Cerebellar cortex (tissue), 1 donor: Measurements from ENCODE around the gene RARRES2.
A peak's percentile ranks its signal among the peaks of the same experiment; 100 is the strongest.

Experiments
- DNase-seq: peaks from one replicate; pipeline ENCODE4 v3.0.0-alpha.2; 2015; ENCODE audit warnings: low spot score

RARRES2 gene

DNA sequence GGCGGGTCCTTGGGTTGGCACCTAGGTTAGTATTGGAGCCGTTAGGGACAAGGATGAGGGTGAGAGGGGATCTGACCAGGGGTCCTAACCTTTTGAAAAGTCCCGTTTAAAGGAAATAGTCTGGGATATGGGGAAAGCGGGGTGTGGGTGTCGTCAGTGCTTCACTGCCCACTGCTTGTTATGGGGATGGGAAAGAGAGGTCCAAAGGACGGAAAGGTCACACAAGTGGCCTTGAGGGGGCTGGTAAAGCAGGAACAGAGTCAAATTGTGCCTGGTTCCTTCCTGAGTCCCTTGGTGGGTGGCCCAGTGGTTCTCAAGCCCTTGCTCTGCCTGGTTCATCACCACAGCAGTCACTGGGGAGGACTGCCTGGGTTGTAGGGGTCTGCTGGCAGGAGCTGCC lies 35.1 kb upstream of the RARRES2 start:
- DNase-seq = no peak

DNA sequence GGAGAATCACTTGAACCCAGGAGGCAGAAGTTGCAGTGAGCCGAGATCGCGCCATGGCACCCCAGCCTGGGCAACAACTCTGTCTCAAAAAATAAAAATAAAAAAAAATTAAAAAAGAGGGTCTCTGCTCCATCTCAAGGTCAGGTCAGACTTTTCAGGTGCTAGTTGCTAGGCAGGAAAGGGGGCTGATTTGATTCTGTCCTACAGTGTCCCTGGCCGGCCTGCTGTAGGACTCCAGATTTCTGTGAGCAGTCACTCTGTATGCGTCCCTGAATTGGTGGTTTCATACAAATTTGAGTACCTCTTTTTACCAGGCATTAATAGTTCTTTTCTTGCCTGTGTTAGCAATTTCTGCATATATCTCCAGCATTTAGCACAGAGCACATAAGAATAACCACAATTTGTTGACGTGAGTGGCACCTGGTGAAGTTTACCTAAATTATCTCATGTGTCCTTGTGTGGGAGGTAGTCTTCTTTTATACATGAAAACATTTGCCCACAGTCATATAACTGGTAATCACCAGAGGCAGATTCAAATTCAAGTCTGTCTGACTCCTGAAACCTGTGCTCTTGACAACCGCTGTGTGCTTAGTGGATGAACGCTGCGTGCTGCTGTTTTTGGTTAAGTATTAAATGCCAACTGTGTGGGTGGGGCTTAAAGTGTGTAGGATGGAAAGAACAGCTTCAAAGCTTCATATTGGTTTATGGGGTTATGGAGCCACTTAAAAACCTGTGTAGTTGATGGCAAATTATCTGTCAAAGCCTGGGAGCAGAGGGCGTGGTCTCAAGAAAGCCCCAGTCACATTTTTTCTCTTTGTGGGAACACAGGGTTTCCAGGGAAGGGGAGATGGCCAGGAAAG lies 34.5 kb upstream of the RARRES2 start:
- DNase-seq = peak; percentile 47

DNA sequence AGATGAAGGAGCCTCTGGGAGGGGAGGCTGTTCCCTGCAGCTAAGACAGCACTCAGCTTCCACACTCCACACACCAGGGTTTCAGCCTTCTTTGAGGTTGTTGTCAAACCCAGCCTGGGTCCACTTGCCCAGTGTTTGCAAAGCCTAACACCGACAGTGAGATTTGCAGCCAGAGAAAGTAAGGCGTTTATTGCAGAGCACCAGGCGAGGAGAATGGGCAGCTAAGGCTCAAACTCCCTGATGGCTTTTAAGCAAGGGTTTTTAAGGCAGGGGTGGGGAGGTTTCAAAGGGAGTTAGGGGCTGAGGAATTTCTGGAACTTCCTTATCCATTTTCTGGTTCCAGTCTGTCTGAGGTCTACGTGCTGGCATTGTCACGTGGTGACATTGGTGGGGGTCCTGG lies 33.0 kb upstream of the RARRES2 start:
- peak; percentile 75 for DNase-seq

DNA sequence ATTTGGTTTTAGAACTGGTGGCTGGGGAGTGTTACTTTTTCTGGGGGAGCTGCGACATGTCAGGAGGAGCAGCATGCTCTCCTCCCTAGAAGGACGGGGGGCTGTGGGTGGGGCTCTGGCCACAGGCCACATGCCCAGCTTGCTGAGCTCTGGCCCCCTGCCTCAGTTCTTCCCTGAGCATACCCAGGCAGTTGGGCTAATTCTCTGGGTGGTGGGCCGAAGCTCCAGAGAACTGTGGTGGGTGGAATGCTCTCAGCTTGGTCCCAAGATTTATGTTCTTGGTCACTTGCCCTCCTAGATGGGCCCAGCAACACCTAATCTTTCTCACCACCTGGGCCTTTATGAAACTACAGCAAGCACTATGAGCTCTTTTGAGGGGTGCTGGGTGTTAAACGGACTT lies 32.6 kb upstream of the RARRES2 start:
- DNase-seq = no peak

DNA sequence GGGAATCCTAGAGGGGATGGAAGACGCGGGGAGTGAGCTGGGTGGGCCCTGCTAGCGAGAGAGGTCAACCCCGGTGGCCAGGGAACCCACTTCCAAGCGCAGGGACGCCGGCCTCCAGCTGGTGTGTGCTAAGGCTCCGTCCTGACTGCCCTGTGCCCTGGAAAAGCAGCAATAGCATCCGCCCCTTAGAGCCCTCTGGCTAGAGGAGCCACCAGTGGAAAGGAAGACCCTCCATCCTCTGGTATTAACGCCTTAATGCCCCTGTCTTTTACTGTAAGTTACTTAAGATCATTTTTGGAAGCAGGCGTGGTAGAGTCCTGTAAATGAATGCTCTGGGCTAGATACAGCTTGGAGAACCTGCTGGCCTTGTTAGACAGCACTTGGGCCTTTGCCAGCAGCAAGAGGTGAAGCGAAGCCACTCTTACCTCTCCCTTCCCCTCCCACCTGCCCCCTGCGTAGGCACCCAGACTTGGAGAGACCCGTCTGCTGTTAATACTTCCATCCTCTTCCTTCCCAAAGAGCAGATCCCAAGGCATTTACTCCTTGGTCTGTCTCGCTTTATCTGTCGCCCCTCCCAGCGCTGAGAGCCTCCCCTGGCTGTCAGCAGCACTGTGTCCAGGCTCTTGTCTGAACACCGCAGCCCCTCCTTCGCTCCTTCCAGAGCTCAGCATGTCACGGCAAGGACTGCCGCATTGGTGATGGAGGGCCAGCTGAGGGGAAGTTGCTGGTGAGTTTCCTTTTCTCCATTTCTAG lies 31.8 kb upstream of the RARRES2 start:
- DNase-seq = peak; percentile 60

DNA sequence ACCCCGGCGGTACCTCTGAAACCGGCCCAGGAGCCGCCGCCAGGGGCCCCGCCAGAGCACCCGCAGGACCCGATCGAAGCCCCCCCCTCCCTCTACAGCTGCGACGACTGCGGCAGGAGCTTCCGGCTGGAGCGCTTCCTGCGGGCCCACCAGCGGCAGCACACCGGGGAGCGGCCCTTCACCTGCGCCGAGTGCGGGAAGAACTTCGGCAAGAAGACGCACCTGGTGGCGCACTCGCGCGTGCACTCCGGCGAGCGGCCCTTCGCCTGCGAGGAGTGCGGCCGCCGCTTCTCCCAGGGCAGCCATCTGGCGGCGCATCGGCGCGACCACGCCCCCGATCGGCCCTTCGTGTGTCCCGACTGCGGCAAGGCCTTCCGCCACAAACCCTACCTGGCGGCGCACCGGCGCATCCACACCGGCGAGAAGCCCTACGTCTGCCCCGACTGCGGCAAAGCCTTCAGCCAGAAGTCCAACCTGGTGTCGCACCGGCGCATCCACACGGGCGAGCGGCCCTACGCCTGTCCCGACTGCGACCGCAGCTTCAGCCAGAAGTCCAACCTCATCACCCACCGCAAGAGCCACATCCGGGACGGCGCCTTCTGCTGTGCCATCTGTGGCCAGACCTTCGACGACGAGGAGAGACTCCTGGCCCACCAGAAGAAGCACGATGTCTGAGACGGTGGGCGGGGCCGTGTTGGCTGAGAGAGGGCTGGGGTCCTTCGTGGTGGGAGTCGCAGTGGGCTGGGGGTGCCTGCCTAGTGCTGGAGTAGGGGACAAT lies 31.0 kb upstream of the RARRES2 start:
- DNase-seq = no peak

DNA sequence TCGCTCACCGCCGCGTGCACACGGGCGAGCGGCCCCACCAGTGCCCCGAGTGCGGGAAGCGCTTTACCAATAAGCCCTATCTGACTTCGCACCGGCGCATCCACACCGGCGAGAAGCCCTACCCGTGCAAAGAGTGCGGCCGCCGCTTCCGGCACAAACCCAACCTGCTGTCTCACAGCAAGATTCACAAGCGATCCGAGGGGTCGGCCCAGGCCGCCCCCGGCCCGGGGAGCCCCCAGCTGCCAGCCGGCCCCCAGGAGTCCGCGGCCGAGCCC lies 30.5 kb upstream of the RARRES2 start:
- DNase-seq = no peak

DNA sequence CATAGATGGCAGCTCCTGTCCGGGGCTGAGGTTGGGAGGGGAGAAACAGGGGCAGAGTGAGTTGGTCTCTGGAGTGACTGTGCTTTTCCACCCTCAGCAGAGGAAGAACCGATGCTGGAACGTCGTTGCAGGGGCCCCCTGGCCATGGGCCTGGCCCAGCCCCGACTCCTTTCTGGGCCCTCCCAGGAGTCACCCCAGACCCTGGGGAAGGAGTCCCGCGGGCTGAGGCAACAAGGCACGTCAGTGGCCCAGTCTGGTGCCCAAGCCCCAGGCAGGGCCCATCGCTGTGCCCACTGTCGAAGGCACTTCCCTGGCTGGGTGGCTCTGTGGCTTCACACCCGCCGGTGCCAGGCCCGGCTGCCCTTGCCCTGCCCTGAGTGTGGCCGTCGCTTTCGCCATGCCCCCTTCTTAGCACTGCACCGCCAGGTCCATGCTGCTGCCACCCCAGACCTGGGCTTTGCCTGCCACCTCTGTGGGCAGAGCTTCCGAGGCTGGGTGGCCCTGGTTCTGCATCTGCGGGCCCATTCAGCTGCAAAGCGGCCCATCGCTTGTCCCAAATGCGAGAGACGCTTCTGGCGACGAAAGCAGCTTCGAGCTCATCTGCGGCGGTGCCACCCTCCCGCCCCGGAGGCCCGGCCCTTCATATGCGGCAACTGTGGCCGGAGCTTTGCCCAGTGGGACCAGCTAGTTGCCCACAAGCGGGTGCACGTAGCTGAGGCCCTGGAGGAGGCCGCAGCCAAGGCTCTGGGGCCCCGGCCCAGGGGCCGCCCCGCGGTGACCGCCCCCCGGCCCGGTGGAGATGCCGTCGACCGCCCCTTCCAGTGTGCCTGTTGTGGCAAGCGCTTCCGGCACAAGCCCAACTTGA lies 29.9 kb upstream of the RARRES2 start:
- DNase-seq = no peak

DNA sequence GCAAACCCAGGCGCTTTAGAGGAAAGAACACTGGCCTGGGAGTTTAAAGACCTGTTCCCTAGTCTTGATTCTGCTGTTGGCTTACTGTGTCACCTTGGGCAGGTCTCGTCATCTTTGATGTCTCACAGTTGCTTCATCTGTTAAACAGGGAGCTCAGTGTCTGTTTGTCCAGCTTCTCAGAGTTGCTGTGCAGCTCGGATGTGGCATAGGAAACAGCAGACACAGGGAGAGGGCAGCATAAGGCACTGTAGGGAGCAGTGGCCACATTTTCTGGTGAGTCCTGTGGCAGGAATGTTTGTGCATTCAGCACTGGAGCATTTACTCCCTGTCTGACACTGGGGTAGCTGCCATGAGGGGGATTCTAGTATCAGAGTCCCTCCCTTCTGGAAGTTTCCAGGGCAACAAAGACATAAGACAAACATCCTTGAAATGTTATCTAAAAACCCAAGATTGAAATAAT lies 29.2 kb upstream of the RARRES2 start:
- DNase-seq = no peak

DNA sequence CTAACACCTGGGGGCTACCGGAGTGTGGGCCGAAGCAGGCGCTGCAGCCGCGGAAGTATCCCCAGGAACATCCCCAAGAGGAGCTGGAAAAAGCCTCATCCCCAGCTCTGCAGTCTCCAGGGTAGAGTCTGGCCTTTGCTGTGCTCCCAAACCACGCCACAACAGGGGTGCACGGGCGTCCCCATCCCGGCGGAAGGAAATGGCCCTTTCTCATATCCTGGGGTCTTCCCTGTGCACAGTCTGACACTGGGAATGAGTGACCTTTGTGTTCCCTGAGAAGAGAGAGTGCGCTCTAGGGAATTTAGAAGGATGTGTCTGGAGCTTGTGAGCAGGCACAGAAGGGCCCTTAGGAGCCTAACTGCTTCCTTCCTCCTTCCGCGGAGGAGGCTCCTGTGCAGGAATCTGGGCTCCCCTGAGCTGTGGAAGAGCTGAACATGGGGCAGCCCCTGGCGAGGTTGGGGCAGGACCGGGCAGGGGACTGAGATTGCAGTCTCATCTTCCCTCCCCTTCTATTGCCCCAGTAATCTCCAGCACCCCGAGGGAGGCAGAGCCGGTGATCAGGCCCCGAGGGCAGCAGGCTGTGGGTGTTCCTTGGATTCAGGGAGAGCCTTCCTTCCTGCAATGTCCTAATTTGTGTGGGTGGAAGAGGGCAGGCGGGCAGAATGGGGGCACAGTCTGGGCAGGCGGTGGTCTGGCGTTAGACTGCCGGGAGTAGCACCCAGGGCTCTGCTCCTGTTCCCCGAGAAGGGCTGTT lies 28.5 kb upstream of the RARRES2 start:
- no peak for DNase-seq

DNA sequence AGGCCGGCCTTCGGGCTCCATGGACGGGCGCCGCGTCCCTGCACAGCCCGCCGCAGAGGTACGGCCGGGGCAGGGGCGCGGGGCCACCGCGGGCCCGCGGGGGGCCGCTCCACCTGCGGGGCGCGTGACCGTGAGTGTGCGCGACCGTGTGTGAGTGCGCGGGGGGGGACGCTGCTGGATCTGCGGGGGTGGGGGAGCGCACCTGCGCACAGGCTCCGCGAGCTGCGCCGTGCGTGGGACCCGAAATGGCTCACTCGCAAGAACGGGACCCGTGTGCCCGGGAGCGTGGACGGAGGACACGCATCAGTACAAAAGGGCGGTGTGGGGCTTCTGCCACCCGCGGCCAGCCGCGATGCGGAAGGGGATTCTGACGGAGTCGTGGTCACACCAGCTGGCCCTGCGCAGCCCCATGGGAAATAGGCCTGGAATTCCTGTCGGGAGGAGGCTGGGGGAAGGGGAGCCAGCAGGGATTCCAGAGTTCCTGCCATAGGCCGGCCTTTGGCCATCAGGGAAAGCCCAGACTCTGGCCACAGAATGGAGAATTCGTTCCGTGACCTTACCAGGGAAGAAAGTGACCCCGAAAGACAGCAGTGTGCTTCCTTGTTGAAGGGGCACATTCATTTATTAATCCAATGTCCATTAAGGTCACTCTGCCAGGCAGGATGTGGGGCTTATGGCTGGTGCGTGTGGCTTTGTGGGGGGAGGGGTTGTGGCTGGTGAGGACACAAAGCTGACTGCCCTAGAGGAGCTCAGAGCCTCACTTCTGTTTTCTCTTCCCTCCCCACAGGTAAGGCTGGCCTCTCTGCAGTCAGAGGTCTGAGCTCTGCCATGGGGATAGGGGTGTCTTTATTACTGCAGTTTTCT lies 27.7 kb upstream of the RARRES2 start:
- peak; percentile 65 for DNase-seq

DNA sequence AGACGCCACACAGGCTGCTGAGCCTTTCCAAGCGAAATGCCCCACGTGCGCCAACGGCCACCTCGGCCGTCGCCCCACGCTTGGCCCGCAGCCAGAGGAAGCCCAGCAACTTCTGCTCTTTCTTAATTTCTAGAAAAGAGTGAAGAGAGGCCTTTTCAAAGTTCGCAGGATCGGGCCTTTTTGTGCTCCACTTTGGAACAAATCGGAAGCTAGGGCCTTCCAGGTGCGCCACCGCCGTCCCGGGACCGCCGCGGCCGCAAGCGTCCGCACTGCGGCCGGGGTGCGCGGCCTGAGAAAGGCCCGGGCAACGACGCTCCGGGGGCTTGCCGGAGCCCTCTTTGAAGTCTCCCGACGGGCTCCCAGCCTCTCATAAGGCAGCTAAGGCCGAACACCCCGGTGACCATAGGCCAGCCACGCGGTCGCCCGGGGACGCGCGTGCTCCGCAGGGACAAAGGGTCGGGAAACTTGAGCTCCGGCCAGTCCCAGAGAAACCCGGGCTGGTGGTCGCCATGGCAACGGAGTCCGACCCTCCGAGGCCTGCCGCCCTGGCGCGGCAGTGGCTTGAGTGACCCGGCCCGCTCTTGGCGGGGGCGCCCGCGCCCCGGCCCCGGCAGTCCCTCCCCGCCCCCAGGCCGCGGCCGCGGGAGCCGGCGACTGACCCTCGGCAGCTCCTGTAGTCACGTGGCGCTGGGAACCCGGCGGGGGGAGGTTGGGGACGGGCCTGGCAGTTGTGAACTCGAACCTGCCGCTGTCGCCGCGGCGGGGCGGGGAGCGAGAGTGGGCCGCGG lies 26.9 kb upstream of the RARRES2 start, which contains the start of gene REPIN1:
Gene REPIN1, plus strand, starts transcription at position 727 of the 788 bp plus-strand sequence. CDS start 890 bp downstream, outside the sequence.
- DNase-seq = peak; percentile 81

DNA sequence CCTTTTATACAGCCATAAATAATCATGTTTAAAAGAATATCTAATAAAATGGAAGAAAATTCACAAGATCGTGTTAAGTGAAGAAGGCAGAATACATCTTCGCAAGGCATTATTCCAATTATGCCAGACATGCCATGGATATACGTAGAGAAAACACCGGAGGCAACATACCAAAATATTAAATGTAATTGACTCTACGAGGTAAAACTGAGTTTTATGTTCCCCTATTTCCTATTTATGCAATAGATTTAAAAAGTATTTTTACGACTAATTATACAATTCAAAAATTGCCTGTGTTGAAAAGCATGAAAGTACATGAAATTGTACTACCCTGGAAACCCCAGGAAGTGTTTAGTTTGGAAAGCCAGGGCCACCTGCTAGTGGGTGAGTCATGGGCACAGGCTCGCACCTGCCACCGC lies 26.3 kb upstream of the RARRES2 start:
- no peak for DNase-seq

DNA sequence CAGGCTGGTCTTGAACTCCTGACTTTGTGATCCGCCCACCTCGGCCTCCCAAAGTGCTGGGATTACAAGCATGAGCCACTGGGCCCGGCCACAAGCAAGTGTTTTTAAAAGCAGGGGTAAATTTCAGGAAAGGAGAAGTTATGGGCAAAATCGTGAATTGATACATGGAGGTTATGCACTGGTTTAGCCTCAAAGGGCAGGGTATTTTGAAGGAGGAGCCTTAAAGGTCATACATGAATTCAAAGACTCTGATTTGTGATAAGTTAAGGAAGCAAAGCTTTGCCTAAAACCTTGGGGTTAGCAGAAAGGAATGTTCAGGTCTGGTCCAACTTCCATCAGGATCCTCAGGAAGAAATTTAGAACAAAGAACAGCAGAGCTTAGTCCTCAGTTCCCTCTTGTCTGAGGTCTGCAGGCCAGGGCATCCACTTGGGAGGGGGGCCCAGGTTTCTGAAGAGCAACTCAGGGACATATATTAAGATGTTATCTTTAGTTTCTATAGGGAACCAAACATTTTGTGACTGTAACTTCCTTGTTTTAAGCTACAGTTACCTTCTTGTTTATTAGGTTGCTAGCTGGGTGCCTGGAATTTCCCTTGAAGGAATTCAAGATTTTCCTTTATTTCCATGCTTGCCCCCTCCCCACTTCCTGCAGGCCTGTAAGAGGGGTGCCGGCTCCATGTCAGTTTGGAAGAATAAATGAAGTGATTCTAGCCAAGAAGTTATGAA lies 24.4 kb upstream of the RARRES2 start:
- DNase-seq = no peak

DNA sequence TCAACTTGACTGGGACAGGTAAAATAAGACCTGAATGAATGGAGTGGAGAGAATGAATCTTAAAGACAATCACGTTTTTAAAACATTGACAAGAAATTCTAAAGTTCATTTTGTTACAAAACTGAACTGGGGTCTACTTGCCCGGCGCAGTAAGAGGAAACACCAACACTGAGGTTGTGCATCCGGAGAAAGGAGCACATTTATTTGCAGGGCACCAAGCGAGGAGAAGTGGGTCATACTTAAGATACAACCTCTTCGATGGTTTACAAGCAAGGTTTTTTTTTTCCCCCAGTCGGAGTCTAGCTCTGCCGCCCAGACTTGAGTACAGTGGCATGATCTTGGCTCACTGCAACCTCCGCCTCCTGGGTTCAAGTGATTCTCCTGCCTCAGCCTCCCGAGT lies 23.8 kb upstream of the RARRES2 start:
- no peak for DNase-seq

DNA sequence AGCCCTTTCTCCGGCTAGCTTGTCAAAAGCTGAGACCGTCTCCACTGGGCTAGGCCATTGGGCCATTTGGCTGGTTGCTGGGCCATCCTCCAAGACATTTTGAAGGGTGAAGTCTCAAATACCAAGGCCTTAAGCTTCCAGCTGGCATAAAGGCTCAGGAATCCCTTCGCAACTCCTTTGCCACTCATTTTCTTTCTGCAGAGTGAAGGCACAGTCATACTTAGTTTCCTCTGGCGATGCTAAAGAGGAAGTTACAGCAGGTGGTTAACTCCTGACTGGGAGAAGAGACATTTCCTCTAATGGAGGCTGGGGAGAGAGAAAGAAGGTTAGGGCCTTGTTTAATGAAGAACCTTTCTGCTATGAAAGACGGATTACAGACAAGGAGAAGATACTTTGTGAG lies 22.4 kb upstream of the RARRES2 start:
- no peak for DNase-seq

DNA sequence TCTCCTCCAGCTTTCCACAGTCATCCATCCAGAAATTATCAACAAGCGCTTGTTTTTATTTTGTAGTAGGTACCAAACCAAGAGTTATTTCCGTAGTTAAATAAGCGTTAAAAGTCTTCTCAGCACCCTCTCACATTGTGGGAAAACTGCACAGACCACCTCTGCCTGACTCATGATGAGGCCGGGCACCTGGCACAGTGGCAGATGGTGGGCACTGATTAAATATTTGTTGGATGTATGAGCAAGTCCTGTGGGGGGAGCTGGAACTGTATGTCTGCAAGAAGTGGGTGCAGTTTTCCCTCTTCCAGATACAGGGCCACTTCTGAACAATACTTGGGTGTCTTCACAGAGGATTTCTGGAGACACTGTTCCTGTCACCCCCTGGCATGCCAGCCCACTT lies 21.9 kb upstream of the RARRES2 start:
- no peak for DNase-seq
